ENCODE data around the gene ADCK1. TPM values are rescaled to one million over a fixed set of nuclear protein-coding genes. Genes with fewer than 3 reads are reported as not detected.

Gene ADCK1
- total RNA-seq, 4 donors from 2014 or later = 3.5 to 11.0 (median 5.5) TPM

DNA sequence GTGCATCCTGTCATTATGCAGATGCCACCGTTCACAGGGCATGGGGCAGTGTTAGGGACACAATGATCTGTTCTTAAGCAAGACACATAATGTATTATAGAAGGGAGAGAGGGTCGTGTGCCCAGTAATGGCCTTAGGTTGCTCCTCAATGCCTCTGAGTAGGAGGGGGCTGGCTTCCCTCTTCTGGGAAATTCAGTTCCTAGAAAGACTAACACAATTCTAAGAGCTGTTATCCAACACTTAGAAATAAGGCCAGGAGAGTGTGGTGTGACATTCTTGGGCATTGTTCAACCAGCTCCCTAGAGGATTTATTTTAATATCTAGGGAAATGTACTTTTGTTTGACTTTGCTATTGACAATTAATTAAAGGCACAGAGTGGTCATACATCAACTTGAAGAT is 118.5 kb downstream of the ADCK1 start:
- Histone ChIP-seq H3K4me1 (no peaks in the 10 kb centered on the region), H3K36me3 (no peaks in the 10 kb centered on the region), H3K9me3 (no peaks in the 10 kb centered on the region), H3K27me3 (no peaks in the 10 kb centered on the region), H3K4me3 (no peak overlapping the region), H3K27ac (no peak overlapping the region)
- no peak for TF ChIP-seq POLR2A (IDR thresholded peaks at IDR 0.05)
- TF ChIP-seq, protein P1, sequence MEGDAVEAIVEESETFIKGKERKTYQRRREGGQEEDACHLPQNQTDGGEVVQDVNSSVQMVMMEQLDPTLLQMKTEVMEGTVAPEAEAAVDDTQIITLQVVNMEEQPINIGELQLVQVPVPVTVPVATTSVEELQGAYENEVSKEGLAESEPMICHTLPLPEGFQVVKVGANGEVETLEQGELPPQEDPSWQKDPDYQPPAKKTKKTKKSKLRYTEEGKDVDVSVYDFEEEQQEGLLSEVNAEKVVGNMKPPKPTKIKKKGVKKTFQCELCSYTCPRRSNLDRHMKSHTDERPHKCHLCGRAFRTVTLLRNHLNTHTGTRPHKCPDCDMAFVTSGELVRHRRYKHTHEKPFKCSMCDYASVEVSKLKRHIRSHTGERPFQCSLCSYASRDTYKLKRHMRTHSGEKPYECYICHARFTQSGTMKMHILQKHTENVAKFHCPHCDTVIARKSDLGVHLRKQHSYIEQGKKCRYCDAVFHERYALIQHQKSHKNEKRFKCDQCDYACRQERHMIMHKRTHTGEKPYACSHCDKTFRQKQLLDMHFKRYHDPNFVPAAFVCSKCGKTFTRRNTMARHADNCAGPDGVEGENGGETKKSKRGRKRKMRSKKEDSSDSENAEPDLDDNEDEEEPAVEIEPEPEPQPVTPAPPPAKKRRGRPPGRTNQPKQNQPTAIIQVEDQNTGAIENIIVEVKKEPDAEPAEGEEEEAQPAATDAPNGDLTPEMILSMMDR (IDR thresholded peaks at IDR 0.05 in 4 of 5, conservative IDR thresholded peaks at IDR 0.05 in 1 of 5) = no peak
- intact Hi-C loops (cut with DNase I; ENCODE audit: low total_unique reads) (no loop called here), in situ Hi-C loops (cut with MboI; ENCODE audit: low sequenced_read_pairs in 4 of 4) (no loop called here)
- no peak for DNase-seq
- no peak for ATAC-seq

GRCh38 chr14:77920312-77920711 is 120.4 kb downstream of the ADCK1 start:
- intact Hi-C loops (cut with DNase I; ENCODE audit: low total_unique reads) (no loop called here), in situ Hi-C loops (cut with MboI; ENCODE audit: low sequenced_read_pairs in 4 of 4) (no loop called here)
- Histone ChIP-seq H3K4me3 (no peak overlapping the region), H3K36me3 (no peaks in the 10 kb centered on the region), H3K27ac (no peak overlapping the region), H3K27me3 (no peaks in the 10 kb centered on the region), H3K4me1 (no peaks in the 10 kb centered on the region), H3K9me3 (no peaks in the 10 kb centered on the region)
- no peak for TF ChIP-seq POLR2A (IDR thresholded peaks at IDR 0.05)
- TF ChIP-seq, protein P1 (IDR thresholded peaks at IDR 0.05 in 4 of 5, conservative IDR thresholded peaks at IDR 0.05 in 1 of 5) = no peak
- DNase-seq (no peak), ATAC-seq (no peak)

- intact Hi-C loops (cut with DNase I; ENCODE audit: low total_unique reads) = no loop called here
- ATAC-seq (no peak), DNase-seq (no peak)
- TF ChIP-seq, protein P1 (IDR thresholded peaks at IDR 0.05 in 4 of 5, conservative IDR thresholded peaks at IDR 0.05 in 1 of 5) = no peak
- no peak for TF ChIP-seq POLR2A (IDR thresholded peaks at IDR 0.05)
- Histone ChIP-seq H3K27ac (no peak overlapping the region), H3K4me1 (no peaks in the 10 kb centered on the region), H3K4me3 (no peak overlapping the region), H3K9me3 (no peaks in the 10 kb centered on the region), H3K27me3 (no peaks in the 10 kb centered on the region), H3K36me3 (no peaks in the 10 kb centered on the region)
- in situ Hi-C loops (cut with MboI; ENCODE audit: low sequenced_read_pairs in 4 of 4) = no loop called here
Observed at GRCh38 chr14:77921818-77922217, 121.9 kb downstream of the ADCK1 start.

DNA sequence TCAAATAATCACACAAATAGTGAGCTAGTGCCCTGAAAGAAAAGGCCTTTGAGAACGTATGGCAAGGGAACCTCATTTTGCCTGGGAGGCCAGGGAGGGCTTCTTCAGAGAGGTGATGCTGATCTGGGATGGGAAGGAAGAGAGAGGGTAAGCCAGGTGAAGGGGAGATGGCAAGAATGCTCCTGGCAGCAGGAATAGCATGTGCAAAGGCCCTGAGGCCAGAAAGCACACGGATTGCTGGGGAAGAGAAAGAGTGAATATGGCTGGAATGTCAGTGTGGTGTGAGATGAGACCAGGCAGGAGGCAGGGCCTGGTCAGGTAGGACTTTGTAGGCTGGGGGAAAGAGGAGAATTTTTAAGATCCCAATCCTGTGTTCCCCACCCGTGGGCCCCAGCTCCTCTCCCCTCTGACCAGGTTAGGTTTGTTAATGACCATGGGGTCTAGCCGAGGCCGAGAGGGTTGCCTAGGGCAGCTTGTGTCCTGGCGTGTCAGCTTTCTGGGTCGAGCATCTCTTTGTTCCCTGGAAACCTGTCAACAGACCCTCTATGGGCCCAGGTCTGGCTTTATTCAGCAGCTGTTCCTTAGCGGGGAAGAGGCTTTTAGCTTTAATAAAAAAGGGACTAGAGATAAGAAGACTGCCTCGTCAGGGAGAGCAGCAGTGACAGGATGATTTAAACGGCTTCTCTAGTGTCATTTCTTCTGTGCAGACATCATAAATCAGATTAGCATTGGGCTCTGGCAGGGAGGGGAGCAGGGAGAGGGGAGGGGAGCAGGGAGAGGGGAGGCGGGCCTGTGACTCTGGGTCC is 123.4 kb downstream of the ADCK1 start:
- H3K27me3 ChIP-seq = no peaks in the 10 kb centered on the region
- H3K36me3 ChIP-seq = peaks cover 0 to 4% of the 10 kb centered on the region in 2 donors
- no peak for TF ChIP-seq POLR2A (IDR thresholded peaks at IDR 0.05)
- TF ChIP-seq, protein P1 (IDR thresholded peaks at IDR 0.05 in 4 of 5, conservative IDR thresholded peaks at IDR 0.05 in 1 of 5) = no peak
- H3K4me1 ChIP-seq = no peaks in the 10 kb centered on the region
- ATAC-seq (no peak), DNase-seq (no peak)
- H3K27ac ChIP-seq = no peak overlapping the region
- intact Hi-C loops (cut with DNase I; ENCODE audit: low total_unique reads) (no loop called here), in situ Hi-C loops (cut with MboI; ENCODE audit: low sequenced_read_pairs in 4 of 4) (no loop called here)
- H3K4me3 ChIP-seq = no peak overlapping the region
- H3K9me3 ChIP-seq = no peaks in the 10 kb centered on the region
